ENCODE data around the gene ZMYND19. TPM values are rescaled to one million over a fixed set of nuclear protein-coding genes. Genes with fewer than 3 reads are reported as not detected.
"Not testable (repeated sequence)": the region's sequence is repeated elsewhere in the genome, so short reads cannot be mapped to it uniquely, and the experiment has no call there.

Gene ZMYND19
- total RNA-seq, 1 donor from 2014 or later, result 31.4 TPM

DNA sequence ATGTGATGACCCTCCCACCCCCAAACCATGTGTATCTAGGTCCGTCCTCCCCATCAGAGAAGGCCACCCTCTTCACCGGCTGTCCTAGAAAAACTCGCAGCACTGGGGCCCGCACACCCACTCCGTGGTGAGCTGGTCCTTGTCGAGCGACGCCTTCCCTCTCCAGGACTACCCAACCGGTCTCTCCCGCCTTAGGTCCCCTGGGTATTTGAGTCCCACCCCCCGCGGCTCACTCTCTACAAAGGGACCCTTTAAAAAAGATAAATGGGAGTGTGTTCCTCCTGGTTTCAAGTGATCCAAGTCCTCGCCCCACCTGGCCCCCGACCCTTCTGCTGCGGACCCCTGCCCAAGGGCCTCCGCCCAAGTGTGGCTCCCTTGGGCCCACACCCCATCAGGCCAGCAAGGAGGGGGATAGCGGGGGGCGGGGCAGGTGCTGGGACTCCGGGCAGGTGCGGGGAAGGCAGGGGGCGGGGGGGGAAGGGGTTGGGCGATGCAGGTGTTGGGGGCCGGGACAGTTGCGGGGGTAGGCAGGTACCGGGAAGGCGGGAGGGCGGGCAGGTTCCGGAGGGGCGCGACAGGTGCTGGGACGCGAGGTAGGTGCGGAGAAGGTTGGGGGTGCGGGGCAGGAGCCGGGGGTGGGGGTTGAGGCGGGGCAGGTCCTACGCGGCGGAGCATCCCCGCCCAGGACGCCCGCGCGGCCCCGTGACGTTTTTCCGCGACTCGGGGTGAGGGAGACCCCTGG, 14.2 kb upstream of the ZMYND19 start:
- Mint-ChIP-seq H3K4me3 (ENCODE audit: unreplicated experiment) (peak overlapping the region; percentile 50), H3K27me3 (ENCODE audit: unreplicated experiment) (no peaks in the 10 kb centered on the region), H3K4me1 (ENCODE audit: unreplicated experiment) (peaks cover 21% of the 10 kb centered on the region), H3K27ac (ENCODE audit: unreplicated experiment) (no peak overlapping the region), H3K9me3 (ENCODE audit: unreplicated experiment) (no peaks in the 10 kb centered on the region), H3K36me3 (ENCODE audit: unreplicated experiment) (no peaks in the 10 kb centered on the region)
- DNase-seq (ENCODE audit: extremely low spot score, unreplicated experiment), result no peak
- no peak for TF ChIP-seq CTCF (IDR thresholded peaks at IDR 0.05)

GRCh38 chr9:137603879-137604278, 13.6 kb upstream of the ZMYND19 start:
- TF ChIP-seq CTCF (IDR thresholded peaks at IDR 0.05), result no peak
- Mint-ChIP-seq H3K27ac (ENCODE audit: unreplicated experiment) (no peak overlapping the region), H3K4me3 (ENCODE audit: unreplicated experiment) (peak overlapping the region; percentile 50), H3K4me1 (ENCODE audit: unreplicated experiment) (peaks cover 21% of the 10 kb centered on the region), H3K9me3 (ENCODE audit: unreplicated experiment) (no peaks in the 10 kb centered on the region), H3K36me3 (ENCODE audit: unreplicated experiment) (no peaks in the 10 kb centered on the region), H3K27me3 (ENCODE audit: unreplicated experiment) (no peaks in the 10 kb centered on the region)
- no peak for DNase-seq (ENCODE audit: extremely low spot score, unreplicated experiment)

DNA sequence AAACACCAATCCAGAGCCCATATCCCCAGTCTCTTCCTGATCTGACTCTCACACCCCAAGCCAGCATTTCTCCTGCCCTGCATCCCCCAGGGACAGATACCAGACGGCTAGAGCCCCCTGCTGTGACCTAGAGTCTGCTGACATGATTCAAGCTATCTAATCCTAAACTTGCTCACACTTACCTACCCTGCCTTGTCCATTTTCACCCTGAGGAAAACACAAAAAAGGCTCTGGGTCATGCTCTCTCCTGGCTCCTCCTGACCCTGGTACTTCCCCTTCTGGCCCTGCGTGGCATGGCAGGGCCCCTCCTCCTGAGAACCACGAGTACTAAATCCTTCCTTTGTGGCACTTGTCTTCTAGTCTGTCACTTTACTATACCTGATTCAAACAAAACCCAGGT, 12.3 kb upstream of the ZMYND19 start:
- no peak for TF ChIP-seq CTCF (IDR thresholded peaks at IDR 0.05)
- DNase-seq (ENCODE audit: extremely low spot score, unreplicated experiment), result no peak
- H3K27ac Mint-ChIP-seq (ENCODE audit: unreplicated experiment), result no peak overlapping the region
- peaks cover 20% of the 10 kb centered on the region for H3K4me1 Mint-ChIP-seq (ENCODE audit: unreplicated experiment)
- no peaks in the 10 kb centered on the region for H3K27me3 Mint-ChIP-seq (ENCODE audit: unreplicated experiment)
- H3K4me3 Mint-ChIP-seq (ENCODE audit: unreplicated experiment), result no peak overlapping the region
- H3K36me3 Mint-ChIP-seq (ENCODE audit: unreplicated experiment), result no peaks in the 10 kb centered on the region
- H3K9me3 Mint-ChIP-seq (ENCODE audit: unreplicated experiment), result no peaks in the 10 kb centered on the region

- no peaks in the 10 kb centered on the region for H3K27me3 Mint-ChIP-seq (ENCODE audit: unreplicated experiment)
- H3K27ac Mint-ChIP-seq (ENCODE audit: unreplicated experiment), result no peak overlapping the region
- peaks cover 7% of the 10 kb centered on the region for H3K4me1 Mint-ChIP-seq (ENCODE audit: unreplicated experiment)
- no peak for TF ChIP-seq CTCF (IDR thresholded peaks at IDR 0.05)
- no peaks in the 10 kb centered on the region for H3K9me3 Mint-ChIP-seq (ENCODE audit: unreplicated experiment)
- no peaks in the 10 kb centered on the region for H3K36me3 Mint-ChIP-seq (ENCODE audit: unreplicated experiment)
- no peak overlapping the region for H3K4me3 Mint-ChIP-seq (ENCODE audit: unreplicated experiment)
- DNase-seq (ENCODE audit: extremely low spot score, unreplicated experiment), result no peak
These were observed 8.6 kb upstream of the ZMYND19 start for GRCh38 chr9:137598943-137599342.

DNA sequence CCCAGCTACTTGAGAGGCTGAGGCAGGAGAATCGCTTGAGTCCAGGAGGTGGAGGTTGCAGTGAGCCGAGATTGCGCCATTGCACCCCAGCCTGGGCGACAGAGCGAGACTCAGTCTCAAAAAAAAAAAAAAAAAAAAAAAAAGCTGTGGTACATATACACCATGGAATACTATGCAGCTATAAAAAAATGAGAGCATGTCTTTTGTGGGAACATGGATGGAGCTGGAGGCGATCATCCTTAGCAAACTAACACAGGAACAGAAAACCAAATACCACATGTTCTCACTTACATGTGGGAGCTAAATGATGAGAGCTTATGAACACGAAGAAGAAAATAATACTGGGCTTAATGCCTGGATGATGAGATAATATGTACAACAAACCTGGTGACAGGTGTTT, 6.3 kb upstream of the ZMYND19 start:
- H3K4me3 Mint-ChIP-seq (ENCODE audit: unreplicated experiment); H3K27me3 Mint-ChIP-seq (ENCODE audit: unreplicated experiment); H3K36me3 Mint-ChIP-seq (ENCODE audit: unreplicated experiment); H3K9me3 Mint-ChIP-seq (ENCODE audit: unreplicated experiment); H3K4me1 Mint-ChIP-seq (ENCODE audit: unreplicated experiment); DNase-seq (ENCODE audit: extremely low spot score, unreplicated experiment); H3K27ac Mint-ChIP-seq (ENCODE audit: unreplicated experiment): not testable (repeated sequence)
